ENCODE measurements around the gene UBE2I.

Gene UBE2I

GRCh38 chr16:1361685-1362360 lies 52.4 kb downstream of the UBE2I start:
- DNase-seq (ENCODE audit: low read depth) = no peak

- no peak for DNase-seq (ENCODE audit: low read depth)
Observed at GRCh38 chr16:1362807-1363206, 53.4 kb downstream of the UBE2I start.

- peak; percentile 69 for DNase-seq (ENCODE audit: low read depth)
Observed at GRCh38 chr16:1363501-1364041, 54.1 kb downstream of the UBE2I start.

GRCh38 chr16:1364510-1364909 lies 55.1 kb downstream of the UBE2I start:
- no peak for DNase-seq (ENCODE audit: low read depth)

GRCh38 chr16:1366060-1366711 lies 56.8 kb downstream of the UBE2I start:
- no peak for DNase-seq (ENCODE audit: low read depth)

GRCh38 chr16:1366712-1367299 lies 57.4 kb downstream of the UBE2I start:
- DNase-seq (ENCODE audit: low read depth) = no peak

GRCh38 chr16:1367486-1368174 lies 58.2 kb downstream of the UBE2I start:
- no peak for DNase-seq (ENCODE audit: low read depth)

- DNase-seq (ENCODE audit: low read depth) = no peak
Observed at GRCh38 chr16:1371054-1371978, 61.9 kb downstream of the UBE2I start.

- DNase-seq (ENCODE audit: low read depth) = no peak
Observed at GRCh38 chr16:1372292-1372950, 63.0 kb downstream of the UBE2I start.

GRCh38 chr16:1374418-1375297 lies 65.2 kb downstream of the UBE2I start:
- DNase-seq (ENCODE audit: low read depth) = no peak

- DNase-seq (ENCODE audit: low read depth) = no peak
Observed at GRCh38 chr16:1375298-1375640, 65.8 kb downstream of the UBE2I start.

GRCh38 chr16:1375741-1376410 lies 66.4 kb downstream of the UBE2I start:
- no peak for DNase-seq (ENCODE audit: low read depth)
